NCI-H2081 treated with DMSO at 0.1 percent for 48 hours (cell line): Measurements from ENCODE around the gene STK39.
A peak's percentile ranks its signal among the peaks of the same experiment; 100 is the strongest.

Source experiments
- DNase-seq: peaks from one replicate; lab custom pipeline; 2025; lab: John Stamatoyannopoulos, UW

STK39 gene

DNA sequence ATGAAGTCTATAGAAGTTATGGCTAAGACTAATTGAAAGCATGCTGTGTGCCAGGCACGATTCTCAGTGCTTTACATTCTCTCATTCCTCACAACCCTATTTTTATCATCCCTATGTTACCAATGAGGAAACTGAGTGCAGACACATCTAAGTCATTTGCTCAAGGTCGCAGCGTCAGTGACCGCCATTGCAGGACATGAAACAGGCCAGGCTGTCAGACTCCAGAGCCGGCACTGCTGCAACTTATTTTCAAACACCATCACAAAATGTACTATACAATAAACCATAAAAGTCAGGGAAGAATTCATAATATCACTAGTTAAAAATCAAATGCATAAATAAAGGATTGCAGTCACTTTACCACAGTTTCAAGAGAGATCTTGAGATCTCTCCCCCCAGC lies 5.6 kb downstream of the STK39 start:
- no peak for DNase-seq

GRCh38 chr2:168241208-168241607 lies 6.2 kb downstream of the STK39 start:
- no peak for DNase-seq

- DNase-seq: no peak
Observed at GRCh38 chr2:168239281-168239680, 8.1 kb downstream of the STK39 start.

DNA sequence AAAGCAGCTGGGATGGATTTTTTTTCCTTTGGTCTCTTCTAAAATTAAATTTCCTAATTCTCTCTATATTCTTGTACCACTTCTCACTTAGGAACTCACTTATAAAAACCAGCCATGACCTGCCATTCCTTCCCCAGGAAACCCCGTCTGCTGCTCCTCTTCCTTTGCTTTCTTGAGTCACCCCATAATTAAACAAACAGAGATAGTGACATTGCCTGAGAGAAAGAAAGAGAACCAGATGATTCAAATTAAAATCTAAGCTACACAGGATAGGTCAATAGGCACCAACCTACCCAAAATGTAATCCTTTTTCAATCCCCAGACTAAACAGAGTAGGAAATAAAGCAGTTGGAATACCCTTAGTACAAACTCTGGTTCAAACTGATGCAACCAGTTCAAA lies 9.7 kb downstream of the STK39 start:
- DNase-seq: no peak

DNA sequence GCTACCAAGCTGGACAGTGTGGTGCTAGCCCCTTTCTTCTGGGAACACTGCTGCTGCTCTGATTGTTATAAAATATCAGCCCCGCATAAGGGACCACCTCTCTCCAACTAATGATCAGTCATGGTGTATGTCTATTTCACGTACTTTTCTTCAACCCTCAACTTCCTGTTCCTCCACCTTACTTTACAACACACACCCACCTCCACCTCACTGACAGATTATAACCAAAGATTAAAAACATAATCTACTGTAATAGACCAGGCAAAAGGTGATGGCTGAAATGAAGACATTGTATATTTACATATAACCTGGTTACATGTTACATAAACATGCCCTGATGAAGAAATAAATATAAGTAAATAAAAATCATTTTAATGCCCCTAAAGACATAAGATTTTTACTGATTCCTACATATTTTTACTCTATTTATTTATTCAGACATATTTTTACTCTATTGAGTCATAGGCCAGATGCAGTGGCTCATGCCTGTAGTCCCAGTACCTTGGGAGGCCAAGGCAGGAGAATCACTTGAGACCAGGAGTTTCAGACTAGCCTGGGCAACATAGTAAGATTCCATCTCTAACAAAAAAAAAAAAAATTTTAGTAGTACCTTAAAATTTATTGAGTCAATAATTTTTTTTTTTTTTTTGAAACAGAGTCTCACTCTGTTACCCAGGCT lies 12.8 kb downstream of the STK39 start:
- no peak for DNase-seq

DNA sequence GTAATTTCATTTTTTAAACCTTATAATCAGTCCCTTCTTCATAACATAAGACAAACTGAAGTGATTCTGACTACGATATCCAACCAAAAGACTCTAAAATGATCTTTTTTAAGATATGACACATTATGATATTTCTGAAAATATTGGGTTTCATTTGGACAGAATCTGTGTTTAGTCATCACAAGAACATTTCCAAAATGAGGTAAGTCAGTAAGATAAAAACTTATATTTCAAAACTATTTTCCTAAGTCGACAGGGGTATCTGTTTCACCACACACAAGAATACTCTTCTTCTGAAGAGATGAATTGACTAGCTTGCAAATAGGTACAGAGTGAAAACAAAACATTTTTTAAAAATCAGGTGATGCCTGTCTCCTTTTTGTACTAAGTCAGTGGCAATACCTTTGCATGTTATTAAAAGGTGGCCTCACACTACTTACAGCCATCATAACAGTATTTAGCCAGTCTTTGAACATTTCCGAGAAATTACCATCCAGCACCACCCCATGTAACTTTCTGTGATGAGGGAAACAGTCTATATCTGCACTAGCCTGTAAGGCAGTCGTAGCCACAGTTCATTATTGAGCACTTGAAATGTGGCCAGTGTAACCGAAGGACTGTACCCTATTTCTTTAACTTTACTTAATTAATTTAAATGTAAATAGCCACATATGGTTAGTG lies 13.5 kb downstream of the STK39 start:
- no peak for DNase-seq

GRCh38 chr2:168233166-168233565 lies 14.2 kb downstream of the STK39 start:
- no peak for DNase-seq

- DNase-seq: peak; percentile 74
Observed at GRCh38 chr2:168231609-168232241, 15.7 kb downstream of the STK39 start.

GRCh38 chr2:168230389-168230788 lies 17.0 kb downstream of the STK39 start:
- no peak for DNase-seq

DNA sequence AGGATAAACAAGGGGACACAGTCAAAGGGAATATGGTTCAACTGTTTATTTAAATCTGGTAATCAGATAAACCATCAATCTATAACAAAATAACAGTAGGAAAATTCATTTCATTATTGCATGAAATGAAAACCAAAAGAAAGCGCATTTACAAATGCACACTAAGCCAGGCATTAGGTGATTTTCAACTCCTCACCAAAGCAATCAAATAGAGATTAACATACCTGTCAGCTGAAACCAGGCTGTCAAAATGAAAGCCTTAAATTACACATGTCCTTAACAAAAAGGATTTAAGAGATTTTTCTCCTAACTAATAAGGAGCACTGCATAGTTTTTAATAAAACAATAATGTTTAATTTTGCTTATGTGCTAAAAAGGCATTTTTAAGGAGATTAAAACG lies 23.0 kb downstream of the STK39 start:
- DNase-seq: no peak

DNA sequence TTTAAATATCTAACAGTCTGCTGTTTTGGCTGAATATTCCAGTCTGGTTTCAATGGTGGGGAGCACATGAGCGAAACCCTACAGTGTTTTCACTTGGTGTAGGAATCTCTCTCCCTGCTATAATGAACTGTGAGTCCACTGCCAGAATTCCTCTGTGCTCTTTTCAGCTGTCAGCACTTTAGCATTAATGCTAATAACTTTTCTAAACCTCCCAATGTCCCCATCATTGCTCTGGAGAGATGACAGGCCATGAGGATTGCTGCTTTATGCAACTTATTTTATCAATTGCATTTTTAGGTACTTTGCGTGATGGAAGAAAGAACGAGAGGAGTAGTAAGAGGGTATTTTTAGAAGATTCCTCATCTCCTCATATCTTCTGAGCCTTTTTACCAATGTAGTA lies 25.3 kb downstream of the STK39 start:
- DNase-seq: no peak

GRCh38 chr2:168220965-168221819 lies 26.2 kb downstream of the STK39 start:
- DNase-seq: no peak

DNA sequence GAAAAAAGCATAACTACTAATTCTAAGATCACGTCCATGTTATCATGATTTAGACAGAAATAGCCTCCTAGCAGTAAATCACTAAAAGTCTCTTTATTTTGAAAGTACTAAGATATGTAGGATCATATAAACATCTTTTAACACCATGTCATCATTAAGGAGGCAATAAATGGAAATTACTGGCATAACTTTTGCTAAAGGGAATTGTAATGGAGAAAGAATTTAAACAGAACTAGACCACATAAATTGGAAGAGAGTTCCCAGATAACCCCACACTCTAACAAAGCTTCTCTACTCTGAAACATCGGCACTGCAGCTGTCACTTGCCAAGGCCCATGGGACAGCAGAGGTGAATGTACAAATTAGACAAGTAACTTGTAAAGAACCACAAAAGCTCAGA lies 29.5 kb downstream of the STK39 start:
- DNase-seq: no peak

DNA sequence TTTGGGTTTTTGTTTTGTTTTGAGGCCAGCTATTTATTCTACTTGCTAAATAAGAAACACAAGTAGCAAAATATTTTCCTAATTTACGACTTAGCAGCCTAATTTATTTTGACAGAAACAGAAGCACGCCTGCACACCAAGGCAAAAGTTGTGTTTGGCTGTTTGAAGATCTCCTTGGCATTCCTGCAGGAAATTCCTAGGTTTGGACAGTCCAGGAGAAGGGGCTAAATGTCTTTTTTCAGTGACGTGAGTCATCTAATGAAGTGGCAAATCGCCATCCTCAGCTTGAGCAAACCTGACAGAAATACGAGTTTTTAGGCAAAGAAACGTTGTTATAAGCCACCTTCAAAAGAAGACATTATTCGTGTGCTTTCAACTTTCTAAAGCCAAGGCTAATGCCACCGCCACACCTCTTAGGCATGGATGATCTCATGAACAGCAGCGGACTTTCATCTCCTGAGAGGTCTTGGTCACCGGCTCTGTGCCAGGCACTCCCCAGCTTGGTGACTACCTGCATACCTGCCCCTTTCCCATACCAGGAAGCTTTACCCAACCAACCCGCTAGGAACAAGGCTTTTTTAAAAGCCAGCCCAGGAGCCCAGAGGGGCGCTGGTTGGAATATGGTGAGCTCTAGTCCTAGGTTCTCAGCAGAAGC lies 30.9 kb downstream of the STK39 start:
- DNase-seq: no peak

DNA sequence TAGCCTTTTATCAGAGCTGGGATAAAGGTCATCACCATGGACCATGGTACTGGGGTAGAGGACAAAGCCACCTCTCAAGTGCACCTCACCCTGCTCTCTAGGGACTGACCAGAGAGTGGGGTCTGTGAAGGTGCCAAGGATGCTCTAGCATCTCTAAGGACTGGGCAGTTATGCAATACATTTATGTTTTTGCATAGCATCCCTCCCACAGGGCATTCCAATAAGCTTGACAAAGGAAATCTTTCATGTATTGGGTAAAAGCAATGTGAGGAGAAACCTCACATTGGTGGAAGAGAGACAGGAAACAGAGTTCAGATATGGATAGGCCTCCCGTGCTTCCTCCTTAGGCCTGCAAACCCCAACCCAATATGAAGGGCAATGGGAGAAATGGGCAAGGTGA lies 31.6 kb downstream of the STK39 start:
- no peak for DNase-seq

GRCh38 chr2:168212866-168213265 lies 34.5 kb downstream of the STK39 start:
- no peak for DNase-seq

DNA sequence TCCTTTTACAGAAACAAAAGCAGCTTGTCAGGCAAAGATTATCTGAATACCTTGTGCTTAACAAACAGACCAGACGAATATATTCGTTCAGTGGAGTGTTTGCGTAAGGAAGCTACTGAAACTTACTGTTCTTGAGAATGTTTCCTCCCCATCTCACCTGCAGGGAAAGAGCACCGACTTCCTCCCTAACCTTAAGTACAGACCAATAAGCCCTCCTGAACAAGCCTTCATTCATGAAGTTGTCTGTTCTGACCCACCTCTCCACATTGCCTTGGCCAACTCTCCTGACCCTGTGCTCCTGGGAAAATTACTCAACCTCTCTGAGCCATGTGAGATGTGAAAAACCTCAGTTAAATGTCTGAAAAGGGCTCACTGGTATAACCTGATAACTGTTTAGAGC lies 35.2 kb downstream of the STK39 start:
- DNase-seq: no peak

DNA sequence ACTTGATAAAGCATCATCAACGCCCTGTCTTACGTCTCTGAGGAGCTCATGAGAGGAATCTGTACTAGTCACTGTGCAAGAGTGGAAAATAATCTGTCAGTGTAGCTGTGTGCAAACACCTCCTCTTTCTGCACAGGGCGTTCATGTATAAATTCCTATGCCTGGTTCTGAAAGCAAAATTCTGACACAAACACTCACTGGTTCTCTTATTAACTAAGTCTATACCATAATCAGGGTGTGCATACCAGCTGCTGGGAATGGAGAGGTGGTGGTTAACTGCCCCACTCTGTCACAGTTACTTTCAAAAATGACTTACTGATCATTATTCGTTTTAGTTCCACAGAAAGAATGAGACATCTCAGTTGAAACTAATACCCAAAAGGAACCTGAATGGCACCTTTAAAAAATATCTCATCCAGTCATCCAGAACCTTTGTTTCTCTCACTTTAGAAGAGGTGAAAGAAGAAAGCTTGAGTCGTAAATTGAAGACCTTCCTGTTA lies 35.7 kb downstream of the STK39 start:
- DNase-seq: no peak

DNA sequence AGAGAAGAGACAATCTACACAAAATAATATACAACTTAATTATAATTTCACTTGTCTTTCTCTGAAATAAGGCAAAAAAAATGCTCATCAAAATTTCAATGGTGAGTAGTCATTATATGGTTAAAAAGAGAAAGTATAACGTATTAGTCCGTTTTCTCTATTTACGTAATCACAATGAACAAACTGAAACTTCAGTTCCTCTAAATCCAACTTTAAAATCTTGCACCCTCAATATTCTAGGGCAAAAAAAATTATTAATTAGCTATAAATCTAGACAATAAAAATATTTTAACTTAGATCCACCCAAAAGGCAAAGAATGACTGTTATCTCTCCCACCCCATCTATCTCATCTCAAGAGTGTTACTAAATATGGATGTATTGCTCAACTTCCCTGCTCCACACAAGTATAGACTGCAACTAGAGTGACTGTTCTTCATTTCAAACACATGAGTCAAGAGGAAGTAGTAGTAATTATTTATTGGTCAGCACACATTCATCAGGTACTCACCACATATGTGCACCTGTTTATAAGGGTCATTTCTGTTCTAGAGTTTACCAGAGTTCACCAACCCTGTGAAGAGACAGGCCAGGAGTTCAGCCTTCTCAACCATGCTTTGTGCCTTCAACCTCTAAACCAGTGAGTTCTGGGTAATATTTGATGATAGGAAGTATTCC lies 36.4 kb downstream of the STK39 start:
- no peak for DNase-seq

- DNase-seq: no peak
Observed at GRCh38 chr2:168210216-168210894, 37.0 kb downstream of the STK39 start.

DNA sequence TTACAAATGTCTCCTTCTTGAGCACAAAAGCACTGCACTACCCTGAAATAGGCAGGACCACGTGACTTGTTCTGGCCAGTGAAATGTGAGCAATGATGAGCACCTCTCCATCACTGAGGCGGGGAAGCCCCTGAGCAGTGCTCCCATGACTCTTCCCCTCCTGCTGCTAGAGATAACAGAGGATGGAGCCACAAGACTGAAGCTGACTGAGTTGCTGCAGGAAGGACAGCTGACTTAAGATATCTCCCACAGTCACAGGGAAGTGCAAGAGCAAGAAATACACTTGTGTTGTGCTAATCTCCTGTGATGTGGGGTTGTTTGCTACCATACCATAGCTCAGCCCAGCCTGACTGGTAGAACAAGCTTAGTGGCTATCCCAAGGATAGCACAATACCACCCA lies 38.7 kb downstream of the STK39 start:
- no peak for DNase-seq
